NCI-H2107 treated with DMSO at 0.1 percent for 48 hours (cell line): Measurements from ENCODE around the gene RNF138.
A peak's percentile ranks its signal among the peaks of the same experiment; 100 is the strongest.
"Not testable (repeated sequence)": the region's sequence is repeated elsewhere in the genome, so short reads cannot be mapped to it uniquely, and the experiment has no call there.

ENCODE experiments used
- DNase-seq: peaks from one replicate; lab custom pipeline; 2025; ENCODE audit not compliant: unreplicated experiment; lab: John Stamatoyannopoulos, UW

The RNF138 gene

GRCh38 chr18:32095192-32095899 is 3.7 kb downstream of the RNF138 start:
- DNase-seq: no peak

DNA sequence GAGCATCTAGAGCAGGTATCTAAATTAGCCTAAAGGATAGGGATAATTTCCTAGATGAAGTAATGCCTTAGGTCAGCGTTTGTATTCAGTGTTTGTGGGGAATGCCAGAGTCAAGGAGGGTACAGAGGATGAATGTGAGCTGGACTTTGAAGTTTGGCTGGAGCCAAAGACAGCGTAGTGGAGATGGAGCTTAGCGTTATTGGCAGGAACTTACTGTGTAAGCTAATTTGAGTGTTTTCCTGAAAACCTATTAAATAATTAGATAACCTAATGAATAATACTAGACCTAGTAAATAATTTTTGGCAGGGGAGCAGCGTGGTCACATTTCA is 4.2 kb downstream of the RNF138 start:
- DNase-seq: no peak

DNA sequence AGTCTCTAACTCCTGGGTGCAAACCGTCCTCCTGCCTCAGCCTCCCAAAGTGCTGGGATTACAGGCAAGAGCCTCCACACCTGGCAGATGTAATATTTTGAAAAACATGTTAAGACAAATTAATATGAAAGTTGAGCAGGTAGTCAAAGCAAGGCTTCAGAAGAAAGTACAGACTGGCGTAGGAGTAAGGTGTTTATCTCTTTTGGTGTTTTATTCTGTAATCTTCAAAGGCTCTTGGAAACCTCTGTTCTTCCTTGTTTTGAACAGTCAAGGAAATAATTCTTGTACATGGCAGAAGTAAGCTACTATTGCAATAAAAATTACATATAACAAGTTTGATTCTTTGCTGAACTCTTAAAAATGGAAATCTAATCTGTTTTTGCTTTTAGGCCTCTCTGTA is 5.3 kb downstream of the RNF138 start:
- DNase-seq: no peak

GRCh38 chr18:32104516-32104915 is 12.8 kb downstream of the RNF138 start:
- no peak for DNase-seq

- DNase-seq: no peak
Measured at GRCh38 chr18:32110005-32110404, 18.3 kb downstream of the RNF138 start.

- no peak for DNase-seq
Measured at GRCh38 chr18:32111706-32112105, 20.0 kb downstream of the RNF138 start.

DNA sequence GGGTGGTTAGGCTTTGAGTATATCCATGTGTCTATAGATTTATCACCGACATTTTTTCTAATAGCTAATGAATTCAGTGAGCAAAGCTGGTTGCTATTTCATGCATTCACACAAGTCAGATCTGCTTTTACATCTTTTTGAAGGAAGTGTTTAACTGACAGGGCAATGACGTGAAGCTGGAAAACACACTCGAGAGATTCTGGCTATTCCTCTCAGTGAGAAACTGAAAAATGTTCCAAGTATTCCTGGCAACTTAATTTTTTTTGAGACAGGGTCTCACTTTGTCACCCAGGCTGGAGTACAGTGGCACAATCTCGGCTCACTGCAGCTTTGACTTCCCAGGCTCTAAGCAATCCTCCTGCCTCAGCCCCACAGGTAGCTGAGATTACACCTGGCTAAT is 21.2 kb downstream of the RNF138 start:
- DNase-seq: no peak

- DNase-seq: no peak
Measured at GRCh38 chr18:32114293-32114942, 22.7 kb downstream of the RNF138 start.

GRCh38 chr18:32122039-32122438 is 30.4 kb downstream of the RNF138 start:
- no peak for DNase-seq

- no peak for DNase-seq
Measured at GRCh38 chr18:32126538-32126937, 34.9 kb downstream of the RNF138 start.

GRCh38 chr18:32135625-32136024 is 44.0 kb downstream of the RNF138 start:
- DNase-seq: no peak

DNA sequence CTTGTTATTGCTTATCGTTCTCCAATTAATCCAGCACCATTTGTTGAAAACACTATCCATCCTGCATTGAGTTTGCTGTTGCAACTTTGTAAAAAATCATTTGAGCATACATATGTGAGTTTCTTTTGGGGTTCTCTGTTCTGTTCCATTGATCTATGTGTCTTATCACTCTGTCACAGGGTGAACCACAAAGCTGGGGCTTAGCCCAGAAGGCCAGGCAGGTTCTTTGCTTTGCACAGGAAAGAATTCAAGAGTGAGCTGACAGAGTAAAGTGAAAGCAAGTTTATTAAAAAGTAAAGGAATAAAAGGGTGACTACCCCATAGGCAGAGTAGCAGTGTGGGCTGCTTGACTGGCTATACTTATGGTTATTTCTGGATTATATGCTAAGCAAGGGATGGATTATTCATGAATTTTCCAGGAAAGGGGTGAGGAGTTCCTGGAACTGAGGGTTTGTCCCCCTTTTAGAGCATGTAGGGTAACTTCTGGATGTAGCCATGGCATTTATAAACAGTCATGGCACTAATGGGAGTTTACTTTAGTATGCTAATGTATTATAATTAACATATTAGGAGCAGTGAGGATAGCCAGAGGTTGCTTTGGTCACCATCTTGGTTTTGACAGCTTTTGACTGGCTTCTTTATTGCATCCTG is 46.8 kb downstream of the RNF138 start:
- DNase-seq: no peak

DNA sequence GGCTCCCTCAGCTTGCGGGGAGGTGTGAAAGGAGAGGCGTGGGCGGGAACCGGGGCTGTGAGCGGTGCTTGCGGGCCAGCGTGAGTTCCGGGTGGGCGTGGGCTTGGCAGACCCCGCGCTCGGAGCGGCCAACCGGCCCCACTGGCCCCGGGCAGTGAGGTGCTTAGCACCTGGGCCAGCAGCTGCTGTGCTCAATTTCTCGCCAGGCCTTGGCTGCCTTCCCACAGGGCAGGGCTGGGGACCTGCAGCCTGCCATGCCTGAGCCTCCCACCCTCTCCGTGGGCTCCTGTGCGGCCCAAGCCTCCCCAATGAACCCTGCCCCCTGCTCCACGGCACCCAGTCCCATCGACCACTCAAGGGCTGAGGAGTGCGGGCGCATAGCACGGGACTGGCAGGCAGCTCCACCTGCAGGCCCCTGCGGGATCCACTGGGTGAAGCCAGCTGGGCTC is 48.2 kb downstream of the RNF138 start:
- DNase-seq: no peak

DNA sequence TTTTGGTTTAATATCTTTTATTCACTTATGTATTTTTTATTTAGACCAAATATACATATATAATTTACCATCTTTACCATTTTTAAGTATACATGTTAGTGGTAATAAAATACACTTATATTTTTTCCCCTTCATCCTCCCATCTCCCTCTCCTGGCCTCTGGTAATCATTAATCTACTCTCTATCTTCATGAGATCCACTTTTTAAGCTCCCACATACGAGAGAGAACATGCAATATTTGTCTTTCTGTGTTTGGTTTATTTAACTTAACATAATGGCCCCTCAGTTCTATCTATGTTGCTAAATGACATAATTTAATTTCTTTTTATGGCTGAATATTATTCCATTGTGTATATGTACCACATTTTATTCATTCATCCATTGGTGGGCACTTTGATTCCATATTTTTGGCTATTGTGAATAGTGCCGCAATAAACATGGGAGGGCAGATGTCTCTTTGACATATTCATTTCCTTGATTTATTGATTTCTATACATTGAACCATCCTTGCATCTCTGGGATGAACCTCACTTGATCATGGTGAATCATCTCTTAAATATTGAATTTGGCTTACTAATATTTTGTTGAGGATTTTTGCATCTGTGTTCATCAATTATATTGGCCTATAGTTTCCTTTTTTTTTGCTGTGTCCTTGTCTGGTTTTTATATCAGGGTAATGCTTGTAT is 56.7 kb downstream of the RNF138 start:
- no peak for DNase-seq

GRCh38 chr18:32152705-32153448 is 61.2 kb downstream of the RNF138 start:
- DNase-seq: no peak

DNA sequence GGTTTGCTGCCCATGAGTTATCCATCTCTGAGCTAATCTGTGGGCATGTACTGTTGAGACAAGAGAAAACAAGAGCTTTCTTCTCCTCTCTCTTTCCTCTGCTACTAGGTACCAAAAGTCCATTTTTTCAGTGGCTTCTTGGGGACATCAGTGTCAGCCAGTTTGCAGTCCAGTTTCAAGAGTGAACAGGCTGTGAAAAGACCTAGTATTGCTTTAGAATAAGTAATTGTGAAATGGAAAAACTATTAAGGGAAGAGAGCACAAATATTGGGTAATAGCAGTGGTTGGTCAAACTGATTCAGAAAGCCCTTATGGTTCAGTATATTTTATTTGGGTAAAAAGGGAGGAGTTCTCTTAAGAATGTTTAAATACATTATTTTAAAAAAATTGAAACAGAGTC is 65.2 kb downstream of the RNF138 start:
- DNase-seq: no peak

DNA sequence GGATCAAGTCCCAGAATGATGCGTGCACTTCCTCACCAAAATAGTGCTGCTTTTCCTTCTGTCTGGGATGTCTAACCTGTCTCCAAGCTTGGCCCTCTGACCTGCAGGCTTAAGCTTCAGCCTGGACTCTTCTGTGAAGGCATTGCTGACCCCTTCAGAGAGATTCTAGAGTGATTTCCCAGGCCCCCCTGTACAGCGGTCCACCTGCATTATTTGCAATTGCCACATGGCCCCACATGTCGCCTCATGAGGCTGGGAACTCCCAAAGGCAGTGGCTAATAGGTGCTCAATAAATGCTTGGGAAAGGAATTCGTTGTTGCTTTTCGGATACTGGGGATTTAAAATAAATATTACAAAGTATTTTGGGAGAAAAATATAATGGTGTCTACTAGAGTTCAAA is 65.9 kb downstream of the RNF138 start:
- no peak for DNase-seq

GRCh38 chr18:32158108-32158624 is 66.5 kb downstream of the RNF138 start:
- peak; percentile 85 for DNase-seq

DNA sequence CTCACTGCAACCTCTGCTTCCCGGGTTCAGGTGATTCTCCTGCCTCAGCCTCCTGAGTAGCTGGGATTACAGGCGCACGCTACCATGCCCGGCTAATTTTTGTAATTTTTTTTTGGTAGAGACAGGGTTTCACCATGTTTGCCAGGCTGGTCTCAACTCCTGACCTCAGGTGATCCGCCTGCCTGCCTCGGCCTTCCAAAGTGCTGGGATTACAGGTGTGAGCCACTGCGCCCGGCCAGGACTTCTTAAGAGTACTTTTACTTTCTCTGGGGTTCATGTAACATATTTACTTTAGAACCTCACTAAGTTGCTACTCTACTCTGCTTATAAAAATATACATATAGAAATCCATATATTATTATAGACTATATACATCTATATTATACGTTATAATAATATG is 67.0 kb downstream of the RNF138 start:
- DNase-seq: not testable (repeated sequence)

GRCh38 chr18:32160547-32160946 is 68.9 kb downstream of the RNF138 start:
- no peak for DNase-seq
